GM12872 (cell line): Measurements from ENCODE around the gene HLA-C.

Source experiments
- TF ChIP-seq, protein P1 (sequence below): IDR thresholded peaks from 3 replicates; pipeline ENCODE4 v1.5.1; 2011; ENCODE audit warnings: low read depth, mild to moderate bottlenecking, low read length, moderate library complexity; ENCODE audit not compliant: insufficient read depth

Gene HLA-C

DNA sequence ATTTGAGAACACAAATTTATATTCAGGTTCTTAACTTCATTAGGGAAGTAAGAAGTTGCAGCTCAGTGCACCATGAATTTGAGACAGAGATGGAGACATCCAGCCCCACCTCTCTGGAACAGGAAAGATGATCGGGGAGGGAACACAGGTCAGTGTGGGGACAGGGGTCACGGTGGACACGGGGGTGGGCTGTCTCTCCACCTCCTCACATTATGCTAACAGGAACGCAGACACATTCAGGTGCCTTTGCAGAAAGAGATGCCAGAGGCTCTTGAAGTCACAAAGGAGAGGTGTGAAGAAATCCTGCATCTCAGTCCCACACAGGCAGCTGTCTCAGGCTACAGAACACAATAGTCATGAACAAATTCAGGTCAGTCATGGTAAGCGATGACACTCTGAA lies 3.1 kb downstream of the HLA-C start:
- TF ChIP-seq, protein P1, sequence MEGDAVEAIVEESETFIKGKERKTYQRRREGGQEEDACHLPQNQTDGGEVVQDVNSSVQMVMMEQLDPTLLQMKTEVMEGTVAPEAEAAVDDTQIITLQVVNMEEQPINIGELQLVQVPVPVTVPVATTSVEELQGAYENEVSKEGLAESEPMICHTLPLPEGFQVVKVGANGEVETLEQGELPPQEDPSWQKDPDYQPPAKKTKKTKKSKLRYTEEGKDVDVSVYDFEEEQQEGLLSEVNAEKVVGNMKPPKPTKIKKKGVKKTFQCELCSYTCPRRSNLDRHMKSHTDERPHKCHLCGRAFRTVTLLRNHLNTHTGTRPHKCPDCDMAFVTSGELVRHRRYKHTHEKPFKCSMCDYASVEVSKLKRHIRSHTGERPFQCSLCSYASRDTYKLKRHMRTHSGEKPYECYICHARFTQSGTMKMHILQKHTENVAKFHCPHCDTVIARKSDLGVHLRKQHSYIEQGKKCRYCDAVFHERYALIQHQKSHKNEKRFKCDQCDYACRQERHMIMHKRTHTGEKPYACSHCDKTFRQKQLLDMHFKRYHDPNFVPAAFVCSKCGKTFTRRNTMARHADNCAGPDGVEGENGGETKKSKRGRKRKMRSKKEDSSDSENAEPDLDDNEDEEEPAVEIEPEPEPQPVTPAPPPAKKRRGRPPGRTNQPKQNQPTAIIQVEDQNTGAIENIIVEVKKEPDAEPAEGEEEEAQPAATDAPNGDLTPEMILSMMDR, result no peak

DNA sequence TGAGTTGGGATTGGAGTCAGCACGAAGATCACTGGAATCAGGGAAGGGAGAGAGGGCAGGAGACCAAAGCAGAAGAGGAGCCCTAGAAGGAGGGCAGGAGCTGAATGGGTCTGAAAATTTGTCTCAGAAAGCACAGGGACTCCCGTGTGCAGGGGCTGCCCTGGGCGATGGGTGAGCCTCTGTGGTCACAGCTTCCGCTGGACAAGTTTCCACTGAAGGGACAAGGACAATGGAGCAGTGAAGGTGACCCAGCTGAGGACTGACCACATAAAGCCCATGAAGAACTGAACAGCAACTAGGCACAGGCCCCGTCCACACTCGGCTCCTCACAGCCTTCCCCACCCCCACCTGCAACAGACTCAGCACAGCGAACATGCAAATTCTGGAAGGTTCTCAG lies 3.5 kb downstream of the HLA-C start:
- TF ChIP-seq, protein P1, result no peak

DNA sequence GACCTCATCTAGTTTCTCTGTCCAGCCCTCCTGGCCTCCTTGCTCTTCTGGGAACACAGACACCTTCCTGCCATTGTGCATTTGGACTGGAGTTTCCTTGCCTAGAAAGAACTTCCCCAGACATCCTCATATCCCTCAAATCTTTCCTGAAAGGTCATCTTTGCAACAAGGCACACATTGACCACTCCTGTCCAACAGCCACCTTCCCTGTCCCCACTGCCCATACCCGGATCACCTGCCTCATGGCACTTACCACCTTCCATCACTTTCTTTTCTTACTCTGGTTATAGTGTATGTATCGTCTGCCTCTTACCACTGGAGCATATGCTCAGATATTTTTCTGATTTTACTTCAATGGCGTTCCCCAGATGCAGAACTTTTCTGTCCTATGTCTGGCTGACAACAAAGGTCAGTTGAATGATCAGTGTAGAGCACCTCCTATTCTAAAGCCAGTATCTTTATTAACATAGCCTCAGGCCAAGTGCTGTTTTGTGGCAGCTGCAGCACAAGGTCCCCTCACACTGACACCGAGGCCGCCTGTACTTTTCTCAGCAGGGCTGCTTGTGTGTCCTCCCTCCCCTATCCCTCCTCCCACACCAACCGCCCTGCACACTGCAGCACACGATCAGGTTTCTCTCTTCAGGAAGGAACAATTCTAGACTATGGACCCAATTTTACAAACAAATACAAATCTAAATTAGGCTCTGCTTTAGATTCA lies 4.1 kb downstream of the HLA-C start:
- TF ChIP-seq, protein P1, result no peak

DNA sequence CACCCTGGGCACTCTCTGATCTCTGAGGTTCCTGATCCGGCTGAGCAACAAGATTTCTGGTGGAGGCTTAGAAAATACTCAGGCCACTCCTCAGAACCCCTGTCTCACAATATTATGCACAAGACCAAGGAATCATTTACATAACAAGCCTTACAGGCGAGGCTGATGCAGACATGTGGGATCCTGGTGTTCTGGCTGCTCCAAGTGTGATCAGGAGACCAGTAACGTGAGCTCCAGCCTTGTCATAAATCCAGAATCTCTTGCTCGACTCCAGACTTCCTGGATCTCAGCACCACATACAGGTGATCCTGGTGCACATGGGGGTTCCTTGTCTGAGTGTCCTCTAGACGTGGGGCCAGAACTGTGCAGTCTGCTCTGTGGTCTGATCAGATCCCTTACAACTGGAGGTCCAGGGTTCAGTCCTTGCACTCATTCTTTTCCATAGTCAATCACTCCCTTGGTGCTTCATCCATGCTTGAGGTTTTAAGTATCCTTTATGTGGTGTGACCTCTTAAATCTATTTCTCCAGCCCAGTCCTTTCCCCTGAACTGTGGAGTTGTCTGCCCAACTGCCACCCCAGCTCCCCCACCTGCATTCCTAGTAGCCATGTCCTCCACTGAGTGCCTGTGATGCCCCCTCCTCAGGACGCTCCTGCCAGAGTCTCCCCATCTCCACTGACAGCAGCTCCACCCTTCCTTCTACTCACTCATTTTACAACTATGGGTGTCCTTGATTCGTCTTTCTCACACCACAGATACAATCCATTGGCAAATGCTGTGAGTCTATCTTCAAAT lies 5.1 kb downstream of the HLA-C start:
- TF ChIP-seq, protein P1, result no peak

DNA sequence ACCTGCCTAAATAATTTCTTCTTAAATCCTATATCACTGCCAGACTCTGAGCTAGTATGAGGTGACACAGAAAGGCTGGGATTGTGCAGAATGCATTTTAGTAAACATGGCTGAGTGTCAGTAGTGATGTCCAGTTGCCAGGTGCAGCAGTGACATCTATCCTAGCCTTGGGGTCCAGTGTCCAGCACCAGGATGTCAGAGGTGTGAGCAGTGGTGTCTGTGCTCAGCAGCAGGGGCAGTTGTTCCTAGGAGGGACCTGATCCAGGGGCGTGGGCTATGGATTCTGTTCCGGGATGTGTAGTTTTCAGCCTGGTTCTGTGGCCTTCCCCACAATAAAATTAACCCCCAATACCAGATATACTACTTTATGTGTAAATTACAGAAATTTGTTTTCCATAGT lies 6.0 kb downstream of the HLA-C start:
- TF ChIP-seq, protein P1, result no peak

DNA sequence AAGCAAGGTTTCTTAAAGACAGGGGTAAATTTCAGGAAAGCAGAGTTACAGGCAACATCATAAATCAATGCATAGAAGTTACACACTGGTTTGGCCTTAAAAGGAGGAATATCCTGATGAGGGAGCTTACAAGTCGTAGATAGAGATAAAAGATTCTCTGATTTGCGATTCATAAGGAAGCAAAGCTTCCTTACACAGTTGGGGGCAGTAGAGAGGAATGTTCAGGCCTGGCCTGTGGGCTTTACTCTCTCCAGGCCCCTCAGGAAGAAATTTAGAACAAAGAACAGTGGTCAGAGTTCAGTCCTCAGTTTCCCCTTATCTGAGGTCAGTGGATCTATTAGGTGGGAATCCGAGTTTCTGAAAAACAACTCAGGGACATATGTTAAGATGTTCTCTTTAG lies 19.3 kb downstream of the HLA-C start:
- TF ChIP-seq, protein P1, result 0 out of 3 replicates have a peak, but pooled peaks have one; percentile 18

DNA sequence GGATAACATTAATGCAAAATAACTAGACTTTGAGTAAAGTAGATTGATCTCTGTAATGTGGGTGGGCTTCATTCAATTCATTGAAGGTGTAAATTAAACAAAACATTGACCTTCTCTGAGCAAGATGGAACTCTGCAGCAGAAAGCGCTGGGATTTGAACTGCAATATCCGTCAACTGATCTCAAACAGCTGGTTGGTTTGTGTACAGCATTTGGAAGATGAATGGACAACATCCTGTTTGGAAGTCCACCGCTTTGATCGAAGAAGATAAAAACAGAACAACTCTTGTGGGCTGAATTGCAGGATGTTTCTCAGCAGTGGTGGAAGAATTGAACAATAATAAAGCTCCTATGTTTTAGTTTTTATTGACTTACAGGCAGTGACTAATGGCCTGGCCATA lies 20.6 kb downstream of the HLA-C start:
- TF ChIP-seq, protein P1, result no peak
